Peyer's patch (tissue), 4 donors: ENCODE measurements around the gene LZTFL1. TPM values are rescaled to one million over a fixed set of nuclear protein-coding genes. Genes with fewer than 3 reads are reported as not detected.

Source experiments
- DNase-seq, 3 donors: peaks; one replicate each; pipeline ENCODE4 v3.0.0-alpha.2; 2017 to 2019
- H3K27ac ChIP-seq, 4 donors: fragments of 200-600 bp; sonication (generic); one replicate each; pipeline ENCODE4 v1.5.1; 2016 to 2019
- H3K27me3 ChIP-seq, 2 donors: fragments of 200-600 bp; sonication (generic); one replicate each; pipeline ENCODE4 v1.5.1; 2019
- H3K36me3 ChIP-seq, 3 donors: fragments of 200-600 bp; sonication (generic); one replicate each; pipeline ENCODE4 v1.5.1; 2016 to 2019
- H3K4me1 ChIP-seq, 4 donors: fragments of 200-600 bp; sonication (generic); one replicate each; pipeline ENCODE4 v1.5.1; 2016 to 2019
- H3K4me3 ChIP-seq, 4 donors: fragments of 200-600 bp; sonication (generic); 1 replicate in 3 of 4; 2 replicates in 1 of 4; pipeline ENCODE4 v1.5.1; 2016 to 2019; ENCODE audit warnings: mild to moderate bottlenecking in 1 of 4
- H3K9me3 ChIP-seq, 4 donors: fragments of 200-600 bp; sonication (generic); one replicate each; pipeline ENCODE4 v1.5.1; 2016 to 2019; ENCODE audit warnings: mild to moderate bottlenecking in 1 of 4
- CTCF ChIP-seq, 6 experiments: fragments of 450-650 bp in 4 of 6; fragments of 200-600 bp in 2 of 6; sonication (generic) in 1 of 6; IDR thresholded peaks; one replicate each; pipeline ENCODE4 v1.5.1; 2017 to 2019; ENCODE audit warnings: antibody characterized with exemption in 6 of 6, mild to moderate bottlenecking in 3 of 6, moderate library complexity in 1 of 6
- POLR2A ChIP-seq, 2 donors: fragments of 450-650 bp; IDR thresholded peaks; one replicate each; pipeline ENCODE4 v1.5.1; 2017; ENCODE audit warnings: antibody characterized with exemption in 2 of 2, mild to moderate bottlenecking in 2 of 2, moderate library complexity in 2 of 2
- total RNA-seq, 4 donors: library from RNA; depleted of rRNA; stranded (reverse); fragments of >200 nt; gene quantifications; one replicate each; pipeline ENCODE4 v1.1.0, GENCODE V29; 2016

LZTFL1 gene
- 10 to 100 TPM in 2 of 4 donors, 1 to 10 TPM in 2; 4.9 to 30.5 (median 9.9) TPM for total RNA-seq

GRCh38 chr3:45841757-45842491, at the start of gene LZTFL1:
TSS of gene LZTFL1 (minus strand) at chr3:45842119. CDS start at chr3:45841991, 128 bp downstream.
- peak within 1 kb of the TSS; percentile 32 to 71 (median 51) for H3K27ac ChIP-seq

GRCh38 chr3:45890405-45890804, 48.5 kb upstream of the LZTFL1 start:
- Histone ChIP-seq H3K27me3 (no peaks in the 10 kb centered on the region), H3K36me3 (no peaks in the 10 kb centered on the region), H3K9me3 (no peaks in the 10 kb centered on the region), H3K4me3 (no peak overlapping the region), H3K4me1 (peaks cover 0 to 10% (median 0%) of the 10 kb centered on the region in 4 donors), H3K27ac (peak overlapping the region in 3 of 4 donors; percentile 12 to 67 (median 36))
- TF ChIP-seq CTCF (IDR thresholded peaks at IDR 0.05), result no peak
- TF ChIP-seq POLR2A (IDR thresholded peaks at IDR 0.05), result no peak
- DNase-seq, result peak in 2 of 3 donors; percentile 62 to 85

More at GRCh38 chr3:45841757-45842491, at the start of gene LZTFL1:
- no peaks in the 10 kb centered on the region for H3K36me3 ChIP-seq
- TF ChIP-seq POLR2A (IDR thresholded peaks at IDR 0.05) (peak in 1 of 2 donors; percentile 12), CTCF (IDR thresholded peaks at IDR 0.05) (no peak)
- H3K27me3 ChIP-seq, result no peaks in the 10 kb centered on the region
- H3K4me3 ChIP-seq, result peak within 1 kb of the TSS; percentile 65 to 87 (median 78)
- H3K9me3 ChIP-seq, result no peaks in the 10 kb centered on the region
- H3K4me1 ChIP-seq, result peaks cover 0 to 9% (median 0%) of the 10 kb centered on the region in 4 donors
- peak; percentile 87 to 97 (median 93) for DNase-seq

GRCh38 chr3:45889337-45889736, 47.4 kb upstream of the LZTFL1 start:
- TF ChIP-seq CTCF (IDR thresholded peaks at IDR 0.05) (no peak), POLR2A (IDR thresholded peaks at IDR 0.05) (no peak)

GRCh38 chr3:45887759-45888511, 46.0 kb upstream of the LZTFL1 start:
- Histone ChIP-seq H3K4me1 (peaks cover 0 to 10% (median 0%) of the 10 kb centered on the region in 4 donors), H3K36me3 (no peaks in the 10 kb centered on the region), H3K27me3 (no peaks in the 10 kb centered on the region), H3K9me3 (no peaks in the 10 kb centered on the region), H3K4me3 (peak overlapping the region in 2 of 4 donors; percentile 22 to 28), H3K27ac (peak overlapping the region in 3 of 4 donors; percentile 42 to 78 (median 70))
- TF ChIP-seq POLR2A (IDR thresholded peaks at IDR 0.05) (no peak), CTCF (IDR thresholded peaks at IDR 0.05) (no peak)
- no peak for DNase-seq

More at GRCh38 chr3:45889337-45889736, 47.4 kb upstream of the LZTFL1 start:
- Histone ChIP-seq H3K4me1 (peaks cover 0 to 10% (median 0%) of the 10 kb centered on the region in 4 donors), H3K36me3 (no peaks in the 10 kb centered on the region), H3K27ac (peak overlapping the region in 3 of 4 donors; percentile 2 to 70 (median 42)), H3K9me3 (no peaks in the 10 kb centered on the region), H3K27me3 (no peaks in the 10 kb centered on the region), H3K4me3 (peak overlapping the region in 2 of 4 donors; percentile 1 to 22)
- no peak for DNase-seq

GRCh38 chr3:45887285-45887684, 45.4 kb upstream of the LZTFL1 start:
- Histone ChIP-seq H3K4me3 (peak overlapping the region in 3 of 4 donors; percentile 4 to 28 (median 22)), H3K36me3 (no peaks in the 10 kb centered on the region), H3K27me3 (no peaks in the 10 kb centered on the region), H3K9me3 (no peaks in the 10 kb centered on the region), H3K27ac (peak overlapping the region in 3 of 4 donors; percentile 38 to 78 (median 70)), H3K4me1 (peaks cover 0 to 10% (median 0%) of the 10 kb centered on the region in 4 donors)
- TF ChIP-seq POLR2A (IDR thresholded peaks at IDR 0.05), result no peak
- TF ChIP-seq CTCF (IDR thresholded peaks at IDR 0.05), result no peak
- DNase-seq, result no peak
